ELR (cell line): ENCODE data around the gene DNAI2.

Source experiments
- DNase-seq: peaks from one replicate; pipeline ENCODE4 v3.0.0-alpha.2; 2015; ENCODE audit warnings: low read depth

Gene DNAI2

GRCh38 chr17:74305865-74306654 is 32.0 kb downstream of the DNAI2 start:
- DNase-seq, result no peak

GRCh38 chr17:74307984-74308773 is 34.1 kb downstream of the DNAI2 start:
- DNase-seq, result no peak

GRCh38 chr17:74309902-74310301 is 35.9 kb downstream of the DNAI2 start:
- no peak for DNase-seq

- no peak for DNase-seq
Observed at GRCh38 chr17:74314877-74315276, 40.8 kb downstream of the DNAI2 start.

GRCh38 chr17:74316220-74316619 is 42.2 kb downstream of the DNAI2 start:
- DNase-seq, result no peak

- DNase-seq, result no peak
Observed at GRCh38 chr17:74317071-74317470, 43.0 kb downstream of the DNAI2 start.

- no peak for DNase-seq
Observed at GRCh38 chr17:74318391-74318790, 44.4 kb downstream of the DNAI2 start.

GRCh38 chr17:74324521-74324920 is 50.5 kb downstream of the DNAI2 start:
- no peak for DNase-seq

GRCh38 chr17:74325376-74325742 is 51.3 kb downstream of the DNAI2 start:
- DNase-seq, result no peak

GRCh38 chr17:74325743-74326379 is 51.8 kb downstream of the DNAI2 start, which contains the start of gene KIF19:
KIF19 (plus strand) TSS chr17:74326226; CDS start chr17:74326350, 124 bp downstream.
- no peak for DNase-seq

- no peak for DNase-seq
Observed at GRCh38 chr17:74326506-74326905, 52.5 kb downstream of the DNAI2 start.

GRCh38 chr17:74328487-74328886 is 54.5 kb downstream of the DNAI2 start:
- DNase-seq, result no peak

GRCh38 chr17:74329378-74329777 is 55.3 kb downstream of the DNAI2 start:
- DNase-seq, result no peak

GRCh38 chr17:74330446-74330845 is 56.4 kb downstream of the DNAI2 start:
- DNase-seq, result no peak

GRCh38 chr17:74332017-74332650 is 58.1 kb downstream of the DNAI2 start:
- no peak for DNase-seq

- no peak for DNase-seq
Observed at GRCh38 chr17:74332763-74333283, 58.8 kb downstream of the DNAI2 start.

GRCh38 chr17:74334393-74335039 is 60.5 kb downstream of the DNAI2 start:
- no peak for DNase-seq

GRCh38 chr17:74335529-74336062 is 61.6 kb downstream of the DNAI2 start:
- no peak for DNase-seq

- DNase-seq, result no peak
Observed at GRCh38 chr17:74336307-74336706, 62.3 kb downstream of the DNAI2 start.

- DNase-seq, result no peak
Observed at GRCh38 chr17:74337834-74338500, 63.9 kb downstream of the DNAI2 start.
